Fibroblast of lung (primary cell): ENCODE results near the gene KIF25. TPM values are rescaled to one million over a fixed set of nuclear protein-coding genes. Genes with fewer than 3 reads are reported as not detected.

Source experiments
- DNase-seq, 2 donors: peaks; one replicate each; pipeline versions ENCODE4 v3.0.0 to v3.0.0-alpha.2; 2010; ENCODE audit warnings: low read depth in 2 of 2
- H2AFZ ChIP-seq: 2 replicates; pipeline ENCODE4 v1.5.1; 2012; ENCODE audit warnings: low read length, control low read depth, inconsistent platforms
- H3K27ac ChIP-seq: 2 replicates; pipeline ENCODE4 v1.5.1; 2011; ENCODE audit warnings: low read length, control low read depth; ENCODE audit not compliant: insufficient read depth
- H3K27me3 ChIP-seq: 2 replicates; pipeline ENCODE4 v1.5.1; 2011; ENCODE audit warnings: mild to moderate bottlenecking, low read length; ENCODE audit not compliant: control insufficient read depth, insufficient read depth
- H3K36me3 ChIP-seq: 2 replicates; pipeline ENCODE4 v1.5.1; 2011; ENCODE audit warnings: low read length; ENCODE audit not compliant: control insufficient read depth, insufficient read depth
- H3K4me1 ChIP-seq: 2 replicates; pipeline ENCODE4 v1.5.1; 2011; ENCODE audit warnings: low read length; ENCODE audit not compliant: control insufficient read depth, insufficient read depth; ENCODE audit errors: extremely low read depth
- H3K4me2 ChIP-seq: 2 replicates; pipeline ENCODE4 v1.5.1; 2011; ENCODE audit warnings: low read length, control low read depth; ENCODE audit not compliant: insufficient read depth; ENCODE audit errors: extremely low read depth
- H3K4me3 ChIP-seq, 4 experiments: fragments of 200-600 bp in 1 of 4; sonication (generic) in 1 of 4; replicated peaks in 1 of 4; 2 replicates each; pipeline ENCODE4 v1.5.1; 2011 to 2016; ENCODE audit warnings: low read length in 4 of 4, low read depth in 3 of 4, mild to moderate bottlenecking in 3 of 4, control low read depth in 2 of 4, inconsistent platforms in 1 of 4, mixed read lengths in 1 of 4; ENCODE audit not compliant: insufficient read depth in 1 of 4; ENCODE audit errors: control extremely low read depth in 1 of 4
- H3K79me2 ChIP-seq: 2 replicates; pipeline ENCODE4 v1.5.1; 2012; ENCODE audit warnings: mild to moderate bottlenecking, low read length, inconsistent platforms; ENCODE audit not compliant: control insufficient read depth, insufficient read depth
- H3K9ac ChIP-seq: 2 replicates; pipeline ENCODE4 v1.5.1; 2011; ENCODE audit warnings: mild to moderate bottlenecking, low read length, control low read depth; ENCODE audit not compliant: insufficient read depth
- H3K9me3 ChIP-seq: 2 replicates; pipeline ENCODE4 v1.5.1; 2012; ENCODE audit warnings: low read depth, low read length; ENCODE audit not compliant: control insufficient read depth, insufficient read depth
- H4K20me1 ChIP-seq: 2 replicates; pipeline ENCODE4 v1.5.1; 2011; ENCODE audit warnings: low read length; ENCODE audit not compliant: control insufficient read depth, insufficient read depth; ENCODE audit errors: extremely low read depth
- EZH2 ChIP-seq: IDR thresholded peaks from 2 replicates; pipeline ENCODE4 v1.5.1; 2012; ENCODE audit warnings: low read length, control low read depth, mild to moderate bottlenecking; ENCODE audit errors: missing control alignments
- polyA plus RNA-seq, 2 donors: library from polyadenylated mRNA; depleted of rRNA in 1 of 2; stranded (reverse) in 1 of 2; unstranded in 1 of 2; fragments of >200 nt; gene quantifications; 2 replicates each; pipeline ENCODE4 v1.2.1, GENCODE V29; 2011 to 2012; ENCODE audit warnings: missing spikeins in 1 of 2
- total RNA-seq: library from RNA; depleted of rRNA; stranded (reverse); fragments of >200 nt; gene quantifications from 2 replicates; pipeline ENCODE4 v1.2.1, GENCODE V29; 2014
- TF ChIP-seq, protein P1 (sequence below), 2 donors: IDR thresholded peaks in 1 of 2; conservative IDR thresholded peaks in 1 of 2; 1 replicate in 1 of 2; 2 replicates in 1 of 2; pipeline ENCODE4 v1.5.1; 2011 to 2012; ENCODE audit warnings: low read length in 2 of 2, control low read depth in 1 of 2, inconsistent platforms in 1 of 2, low read depth in 1 of 2, mild to moderate bottlenecking in 1 of 2

KIF25 gene
- total and polyA plus RNA-seq, 2 donors (not counting 1 experiment from before 2014, with no cell fraction given): 0.33 TPM; not detected in 1

- H3K4me1 ChIP-seq: peaks cover 15% of the 10 kb centered on the region
- peak overlapping the region; percentile 27 to 60 (median 42) for H3K4me3 ChIP-seq
- H3K4me2 ChIP-seq: peak overlapping the region; percentile 71
- H3K27ac ChIP-seq: peak overlapping the region; percentile 9
- H3K9me3 ChIP-seq: no peaks in the 10 kb centered on the region
- H3K36me3 ChIP-seq: no peaks in the 10 kb centered on the region
- TF ChIP-seq EZH2: no peak
- TF ChIP-seq, protein P1, sequence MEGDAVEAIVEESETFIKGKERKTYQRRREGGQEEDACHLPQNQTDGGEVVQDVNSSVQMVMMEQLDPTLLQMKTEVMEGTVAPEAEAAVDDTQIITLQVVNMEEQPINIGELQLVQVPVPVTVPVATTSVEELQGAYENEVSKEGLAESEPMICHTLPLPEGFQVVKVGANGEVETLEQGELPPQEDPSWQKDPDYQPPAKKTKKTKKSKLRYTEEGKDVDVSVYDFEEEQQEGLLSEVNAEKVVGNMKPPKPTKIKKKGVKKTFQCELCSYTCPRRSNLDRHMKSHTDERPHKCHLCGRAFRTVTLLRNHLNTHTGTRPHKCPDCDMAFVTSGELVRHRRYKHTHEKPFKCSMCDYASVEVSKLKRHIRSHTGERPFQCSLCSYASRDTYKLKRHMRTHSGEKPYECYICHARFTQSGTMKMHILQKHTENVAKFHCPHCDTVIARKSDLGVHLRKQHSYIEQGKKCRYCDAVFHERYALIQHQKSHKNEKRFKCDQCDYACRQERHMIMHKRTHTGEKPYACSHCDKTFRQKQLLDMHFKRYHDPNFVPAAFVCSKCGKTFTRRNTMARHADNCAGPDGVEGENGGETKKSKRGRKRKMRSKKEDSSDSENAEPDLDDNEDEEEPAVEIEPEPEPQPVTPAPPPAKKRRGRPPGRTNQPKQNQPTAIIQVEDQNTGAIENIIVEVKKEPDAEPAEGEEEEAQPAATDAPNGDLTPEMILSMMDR (conservative IDR thresholded peaks at IDR 0.05 in 1 of 2, IDR thresholded peaks at IDR 0.05 in 1 of 2; ENCODE audit: low read depth in 1 of 2, low read length in 2 of 2): no peak
- H3K9ac ChIP-seq: no peak overlapping the region
- DNase-seq: peak; percentile 40 to 76
- no peaks in the 10 kb centered on the region for H3K79me2 ChIP-seq
- no peaks in the 10 kb centered on the region for H3K27me3 ChIP-seq
- no peaks in the 10 kb centered on the region for H4K20me1 ChIP-seq
- H2AFZ ChIP-seq: peak overlapping the region; percentile 82
These were observed 38.4 kb downstream of the KIF25 start for GRCh38 chr6:168035661-168036545.

DNA sequence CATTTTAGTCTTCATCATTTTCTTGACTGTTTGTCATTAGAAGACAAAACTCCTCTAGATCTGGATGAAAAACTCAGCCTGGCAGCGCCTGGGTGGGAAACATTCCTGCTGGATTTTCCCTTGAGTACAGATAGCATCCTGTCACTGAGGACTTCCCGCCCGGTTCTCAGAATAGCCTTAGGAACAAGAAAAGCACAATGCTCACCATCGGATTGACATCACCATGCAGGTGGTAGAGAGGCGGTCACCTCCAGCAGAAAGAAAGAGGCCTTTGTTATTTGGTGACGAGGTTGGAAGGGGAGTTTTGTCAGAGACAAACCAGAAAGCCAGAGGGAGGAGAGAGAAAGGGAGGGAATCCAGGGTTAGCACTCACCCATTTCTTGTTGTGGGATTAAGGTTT is 39.8 kb downstream of the KIF25 start:
- no peak overlapping the region for H2AFZ ChIP-seq

DNA sequence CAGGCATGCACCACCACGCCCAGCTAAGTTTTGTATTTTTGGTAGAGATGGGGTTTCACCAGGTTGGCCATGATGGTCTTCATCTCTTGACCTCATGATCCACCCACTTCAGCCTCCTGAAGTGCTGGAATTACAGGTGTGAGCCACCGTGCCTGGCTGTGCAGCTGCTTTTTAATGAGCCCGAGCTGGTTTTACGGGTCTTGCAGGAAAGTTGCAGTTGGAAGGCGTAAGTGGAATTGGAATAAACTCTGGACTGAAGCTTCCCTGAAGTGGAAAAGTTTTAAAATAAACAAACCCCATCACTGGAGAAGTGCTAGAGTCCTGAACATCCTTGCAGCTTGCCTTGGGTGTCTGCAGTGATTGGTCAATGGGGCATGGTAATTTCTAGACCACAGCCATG is 40.4 kb downstream of the KIF25 start:
- no peak overlapping the region for H2AFZ ChIP-seq

More for the DNA sequence above, 39.8 kb downstream of the KIF25 start:
- Histone ChIP-seq H3K79me2 (no peaks in the 10 kb centered on the region), H3K9ac (no peak overlapping the region), H3K4me2 (no peak overlapping the region), H3K4me1 (peaks cover 7% of the 10 kb centered on the region), H3K9me3 (no peaks in the 10 kb centered on the region), H3K27ac (no peak overlapping the region), H3K27me3 (no peaks in the 10 kb centered on the region), H4K20me1 (no peaks in the 10 kb centered on the region), H3K36me3 (no peaks in the 10 kb centered on the region), H3K4me3 (no peak overlapping the region)
- DNase-seq: no peak
- no peak for TF ChIP-seq EZH2
- TF ChIP-seq, protein P1 (conservative IDR thresholded peaks at IDR 0.05 in 1 of 2, IDR thresholded peaks at IDR 0.05 in 1 of 2; ENCODE audit: low read depth in 1 of 2, low read length in 2 of 2): no peak

More for the DNA sequence above, 40.4 kb downstream of the KIF25 start:
- Histone ChIP-seq H3K36me3 (no peaks in the 10 kb centered on the region), H3K79me2 (no peaks in the 10 kb centered on the region), H3K27me3 (no peaks in the 10 kb centered on the region), H3K9me3 (no peaks in the 10 kb centered on the region), H3K4me1 (peaks cover 7% of the 10 kb centered on the region), H3K4me2 (no peak overlapping the region), H4K20me1 (no peaks in the 10 kb centered on the region), H3K4me3 (no peak overlapping the region), H3K9ac (no peak overlapping the region), H3K27ac (no peak overlapping the region)
- TF ChIP-seq, protein P1 (conservative IDR thresholded peaks at IDR 0.05 in 1 of 2, IDR thresholded peaks at IDR 0.05 in 1 of 2; ENCODE audit: low read depth in 1 of 2, low read length in 2 of 2): no peak
- no peak for TF ChIP-seq EZH2
- DNase-seq: no peak
